Activated naive CD4-positive, alpha-beta T cell treated with anti-CD3 and anti-CD28 coated beads, Interleukin-2, amount 10 ng/mL, durations not matched to agents 7 days and 5 days (primary cell): Measurements from ENCODE around the gene CCSER1.
"Not testable (repeated sequence)": the region's sequence is repeated elsewhere in the genome, so short reads cannot be mapped to it uniquely, and the experiment has no call there.

ENCODE experiments used
- CTCF ChIA-PET: fragments of 350-600 bp; sonication (Branson Sonifier 250); formaldehyde crosslinking; loops from one replicate; lab custom pipeline; 2021; ENCODE audit warnings: antibody characterized with exemption; lab: Charles Lee
- DNase-seq: peaks from one replicate; pipeline ENCODE4 v3.0.0-alpha.2; 2020
- H3K27ac Mint-ChIP-seq: one replicate; pipeline ENCODE4 v1.8.0; 2021; ENCODE audit warnings: mild to moderate bottlenecking, moderate library complexity, mixed read lengths
- H3K27me3 Mint-ChIP-seq: one replicate; pipeline ENCODE4 v1.8.0; 2021; ENCODE audit warnings: mild to moderate bottlenecking, mixed read lengths
- H3K36me3 Mint-ChIP-seq: one replicate; pipeline ENCODE4 v1.8.0; 2021; ENCODE audit warnings: mixed read lengths
- H3K4me1 Mint-ChIP-seq: one replicate; pipeline ENCODE4 v1.8.0; 2021; ENCODE audit warnings: mixed read lengths
- H3K4me3 Mint-ChIP-seq: one replicate; pipeline ENCODE4 v1.8.0; 2021; ENCODE audit warnings: mild to moderate bottlenecking, moderate library complexity, mixed read lengths
- H3K9me3 Mint-ChIP-seq: one replicate; pipeline ENCODE4 v1.8.0; 2021; ENCODE audit warnings: mixed read lengths

CCSER1 gene

GRCh38 chr4:91427171-91427570 lies 1300.0 kb downstream of the CCSER1 start:
- H3K4me3 Mint-ChIP-seq, result no peak overlapping the region
- CTCF ChIA-PET, result no interaction called here
- no peak overlapping the region for H3K27ac Mint-ChIP-seq
- DNase-seq, result no peak
- H3K27me3 Mint-ChIP-seq, result no peaks in the 10 kb centered on the region
- H3K4me1 Mint-ChIP-seq, result no peaks in the 10 kb centered on the region
- H3K9me3 Mint-ChIP-seq, result peaks cover 8% of the 10 kb centered on the region
- H3K36me3 Mint-ChIP-seq, result no peaks in the 10 kb centered on the region

GRCh38 chr4:91434631-91435030 lies 1307.4 kb downstream of the CCSER1 start:
- CTCF ChIA-PET, result no interaction called here
- H3K4me3 Mint-ChIP-seq, result no peak overlapping the region
- H3K9me3 Mint-ChIP-seq, result peaks cover 5% of the 10 kb centered on the region
- no peak for DNase-seq
- H3K27me3 Mint-ChIP-seq, result no peaks in the 10 kb centered on the region
- H3K36me3 Mint-ChIP-seq, result no peaks in the 10 kb centered on the region
- no peaks in the 10 kb centered on the region for H3K4me1 Mint-ChIP-seq
- no peak overlapping the region for H3K27ac Mint-ChIP-seq

GRCh38 chr4:91436556-91436955 lies 1309.4 kb downstream of the CCSER1 start:
- no peaks in the 10 kb centered on the region for H3K36me3 Mint-ChIP-seq
- no peak overlapping the region for H3K4me3 Mint-ChIP-seq
- H3K9me3 Mint-ChIP-seq, result peaks cover 9% of the 10 kb centered on the region
- CTCF ChIA-PET, result no interaction called here
- no peaks in the 10 kb centered on the region for H3K4me1 Mint-ChIP-seq
- H3K27ac Mint-ChIP-seq, result no peak overlapping the region
- DNase-seq, result no peak
- no peaks in the 10 kb centered on the region for H3K27me3 Mint-ChIP-seq

- DNase-seq, result no peak
- no peak overlapping the region for H3K27ac Mint-ChIP-seq
- no peaks in the 10 kb centered on the region for H3K27me3 Mint-ChIP-seq
- H3K4me1 Mint-ChIP-seq, result no peaks in the 10 kb centered on the region
- H3K9me3 Mint-ChIP-seq, result peaks cover 3% of the 10 kb centered on the region
- H3K36me3 Mint-ChIP-seq, result no peaks in the 10 kb centered on the region
- no peak overlapping the region for H3K4me3 Mint-ChIP-seq
- CTCF ChIA-PET, result no interaction called here
Measured at GRCh38 chr4:91447168-91447567, 1320.0 kb downstream of the CCSER1 start.

GRCh38 chr4:91448668-91449330 lies 1321.6 kb downstream of the CCSER1 start:
- no peaks in the 10 kb centered on the region for H3K27me3 Mint-ChIP-seq
- CTCF ChIA-PET, result no interaction called here
- no peak overlapping the region for H3K27ac Mint-ChIP-seq
- no peaks in the 10 kb centered on the region for H3K36me3 Mint-ChIP-seq
- DNase-seq, result no peak
- H3K4me3 Mint-ChIP-seq, result no peak overlapping the region
- peaks cover 3% of the 10 kb centered on the region for H3K9me3 Mint-ChIP-seq
- no peaks in the 10 kb centered on the region for H3K4me1 Mint-ChIP-seq

- no peaks in the 10 kb centered on the region for H3K4me1 Mint-ChIP-seq
- H3K27ac Mint-ChIP-seq, result no peak overlapping the region
- no peaks in the 10 kb centered on the region for H3K36me3 Mint-ChIP-seq
- H3K27me3 Mint-ChIP-seq, result no peaks in the 10 kb centered on the region
- CTCF ChIA-PET, result no interaction called here
- H3K4me3 Mint-ChIP-seq, result no peak overlapping the region
- DNase-seq, result no peak
- H3K9me3 Mint-ChIP-seq, result peaks cover 7% of the 10 kb centered on the region
Measured at GRCh38 chr4:91454111-91454510, 1326.9 kb downstream of the CCSER1 start.

- H3K27me3 Mint-ChIP-seq, result not testable (repeated sequence)
Measured at GRCh38 chr4:91462566-91462965, 1335.4 kb downstream of the CCSER1 start.

GRCh38 chr4:91470671-91471070 lies 1343.5 kb downstream of the CCSER1 start:
- no peak for DNase-seq
- Mint-ChIP-seq H3K36me3 (no peaks in the 10 kb centered on the region), H3K9me3 (peaks cover 4% of the 10 kb centered on the region), H3K27ac (no peak overlapping the region), H3K27me3 (no peaks in the 10 kb centered on the region), H3K4me3 (no peak overlapping the region), H3K4me1 (no peaks in the 10 kb centered on the region)
- CTCF ChIA-PET, result no interaction called here

More at GRCh38 chr4:91462566-91462965, 1335.4 kb downstream of the CCSER1 start:
- H3K36me3 Mint-ChIP-seq, H3K4me1 Mint-ChIP-seq, H3K4me3 Mint-ChIP-seq, CTCF ChIA-PET, H3K27ac Mint-ChIP-seq, DNase-seq: not testable (repeated sequence)
- H3K9me3 Mint-ChIP-seq, result peaks cover 16% of the 10 kb centered on the region

- H3K36me3 Mint-ChIP-seq, result no peaks in the 10 kb centered on the region
- H3K4me3 Mint-ChIP-seq, result no peak overlapping the region
- peaks cover 4% of the 10 kb centered on the region for H3K9me3 Mint-ChIP-seq
- H3K27me3 Mint-ChIP-seq, result no peaks in the 10 kb centered on the region
- H3K27ac Mint-ChIP-seq, result no peak overlapping the region
- H3K4me1 Mint-ChIP-seq, result no peaks in the 10 kb centered on the region
- CTCF ChIA-PET, result no interaction called here
- no peak for DNase-seq
Measured at GRCh38 chr4:91471280-91471679, 1344.1 kb downstream of the CCSER1 start.

GRCh38 chr4:91472046-91472445 lies 1344.9 kb downstream of the CCSER1 start:
- no peak overlapping the region for H3K4me3 Mint-ChIP-seq
- H3K9me3 Mint-ChIP-seq, result peaks cover 4% of the 10 kb centered on the region
- no peak for DNase-seq
- no peaks in the 10 kb centered on the region for H3K36me3 Mint-ChIP-seq
- CTCF ChIA-PET, result no interaction called here
- no peaks in the 10 kb centered on the region for H3K27me3 Mint-ChIP-seq
- no peak overlapping the region for H3K27ac Mint-ChIP-seq
- no peaks in the 10 kb centered on the region for H3K4me1 Mint-ChIP-seq

GRCh38 chr4:91485415-91485814 lies 1358.2 kb downstream of the CCSER1 start:
- DNase-seq, result no peak
- Mint-ChIP-seq H3K9me3 (peaks cover 14% of the 10 kb centered on the region), H3K36me3 (no peaks in the 10 kb centered on the region), H3K4me3 (no peak overlapping the region), H3K27me3 (no peaks in the 10 kb centered on the region), H3K4me1 (no peaks in the 10 kb centered on the region), H3K27ac (no peak overlapping the region)
- CTCF ChIA-PET, result no interaction called here

GRCh38 chr4:91488946-91489345 lies 1361.8 kb downstream of the CCSER1 start:
- no peak for DNase-seq
- Mint-ChIP-seq H3K4me3 (no peak overlapping the region), H3K9me3 (peaks cover 12% of the 10 kb centered on the region), H3K27me3 (no peaks in the 10 kb centered on the region), H3K4me1 (no peaks in the 10 kb centered on the region), H3K36me3 (no peaks in the 10 kb centered on the region), H3K27ac (no peak overlapping the region)
- CTCF ChIA-PET, result no interaction called here

GRCh38 chr4:91497892-91498291 lies 1370.7 kb downstream of the CCSER1 start:
- DNase-seq, result no peak
- Mint-ChIP-seq H3K4me1 (no peaks in the 10 kb centered on the region), H3K9me3 (peaks cover 2% of the 10 kb centered on the region), H3K4me3 (no peak overlapping the region), H3K36me3 (no peaks in the 10 kb centered on the region), H3K27ac (no peak overlapping the region), H3K27me3 (no peaks in the 10 kb centered on the region)
- CTCF ChIA-PET, result no interaction called here

- no peak overlapping the region for H3K4me3 Mint-ChIP-seq
- no peaks in the 10 kb centered on the region for H3K4me1 Mint-ChIP-seq
- CTCF ChIA-PET, result no interaction called here
- no peaks in the 10 kb centered on the region for H3K27me3 Mint-ChIP-seq
- H3K9me3 Mint-ChIP-seq, result peaks cover 2% of the 10 kb centered on the region
- H3K36me3 Mint-ChIP-seq, result no peaks in the 10 kb centered on the region
- DNase-seq, result no peak
- no peak overlapping the region for H3K27ac Mint-ChIP-seq
Measured at GRCh38 chr4:91502365-91502764, 1375.2 kb downstream of the CCSER1 start.

- Mint-ChIP-seq H3K4me3 (no peak overlapping the region), H3K36me3 (no peaks in the 10 kb centered on the region), H3K27ac (no peak overlapping the region), H3K27me3 (no peaks in the 10 kb centered on the region), H3K9me3 (peaks cover 28% of the 10 kb centered on the region), H3K4me1 (no peaks in the 10 kb centered on the region)
- CTCF ChIA-PET, result no interaction called here
- no peak for DNase-seq
Measured at GRCh38 chr4:91513326-91513725, 1386.1 kb downstream of the CCSER1 start.
